Esophagus squamous epithelium (tissue), 5 donors: ENCODE measurements around the gene APP. TPM values are rescaled to one million over a fixed set of nuclear protein-coding genes. Genes with fewer than 3 reads are reported as not detected.
A peak's percentile ranks its signal among the peaks of the same experiment; 100 is the strongest.

Experiments used
- DNase-seq: peaks from one replicate; lab custom pipeline; 2025; lab: John Stamatoyannopoulos, UW
- H3K27ac ChIP-seq, 4 donors: fragments of 200-600 bp; sonication (generic); one replicate each; pipeline ENCODE4 v1.5.1; 2016 to 2019; ENCODE audit warnings: mild to moderate bottlenecking in 1 of 4
- H3K27me3 ChIP-seq, 4 donors: fragments of 200-600 bp; sonication (generic); 1 replicate in 3 of 4; 2 replicates in 1 of 4; pipeline versions ENCODE4 v1.5.1 to v1.6.0; 2017 to 2021; ENCODE audit warnings: antibody characterized with exemption in 1 of 4
- H3K36me3 ChIP-seq, 3 donors: fragments of 200-600 bp; sonication (generic); one replicate each; pipeline ENCODE4 v1.5.1; 2016 to 2019
- H3K4me1 ChIP-seq, 3 donors: fragments of 200-600 bp; sonication (generic); one replicate each; pipeline ENCODE4 v1.5.1; 2017 to 2019
- H3K4me3 ChIP-seq, 4 donors: fragments of 200-600 bp; sonication (generic); 1 replicate in 3 of 4; 2 replicates in 1 of 4; pipeline ENCODE4 v1.5.1; 2016 to 2019; ENCODE audit warnings: mild to moderate bottlenecking in 2 of 4, moderate library complexity in 1 of 4
- H3K9me3 ChIP-seq, 3 donors: fragments of 200-600 bp; sonication (generic); one replicate each; pipeline ENCODE4 v1.5.1; 2016 to 2019
- POLR2A ChIP-seq, 4 donors: fragments of 450-650 bp; IDR thresholded peaks; one replicate each; pipeline ENCODE4 v1.6.1; 2017; ENCODE audit warnings: antibody characterized with exemption in 4 of 4, mild to moderate bottlenecking in 4 of 4, moderate library complexity in 3 of 4
- WGBS, 2 donors: methylation state at CpG; one replicate each; pipeline ENCODE4 v1.1.5; 2018; 5-methylcytosine and 5-hydroxymethylcytosine counted together
- intact Hi-C: fragments of 100-400 bp; cut with DNase I; formaldehyde crosslinking; loops from one replicate; pipeline ENCODE4 v1.15.0; 2022
- total RNA-seq, 4 donors: library from RNA; depleted of rRNA; stranded (reverse); fragments of >200 nt; gene quantifications; one replicate each; pipeline ENCODE4 v1.1.0, GENCODE V29; 2016
- TF ChIP-seq, protein P1 (sequence below), 6 experiments: fragments of 450-650 bp in 4 of 6; fragments of 200-600 bp in 2 of 6; sonication (generic) in 2 of 6; IDR thresholded peaks; one replicate each; pipeline ENCODE4 v1.5.1; 2016 to 2019; ENCODE audit warnings: antibody characterized with exemption in 6 of 6, mild to moderate bottlenecking in 4 of 6, moderate library complexity in 4 of 6
- donor health status: DM: yes; HTN: yes; CAD: no.

The APP gene
- total RNA-seq, 4 donors from 2014 or later: 58.2 to 277 (median 183) TPM

GRCh38 chr21:25881524-25882376, 288.8 kb downstream of the APP start:
- no peaks in the 10 kb centered on the region for H3K4me1 ChIP-seq
- DNase-seq: no peak
- intact Hi-C loops: loop anchor here (5.0 kb wide), 1 partner anchor 291 kb away; the partner anchor contains the start of gene APP
- peaks cover 0 to 45% (median 0%) of the 10 kb centered on the region in 3 donors for H3K36me3 ChIP-seq
- TF ChIP-seq, protein P1, sequence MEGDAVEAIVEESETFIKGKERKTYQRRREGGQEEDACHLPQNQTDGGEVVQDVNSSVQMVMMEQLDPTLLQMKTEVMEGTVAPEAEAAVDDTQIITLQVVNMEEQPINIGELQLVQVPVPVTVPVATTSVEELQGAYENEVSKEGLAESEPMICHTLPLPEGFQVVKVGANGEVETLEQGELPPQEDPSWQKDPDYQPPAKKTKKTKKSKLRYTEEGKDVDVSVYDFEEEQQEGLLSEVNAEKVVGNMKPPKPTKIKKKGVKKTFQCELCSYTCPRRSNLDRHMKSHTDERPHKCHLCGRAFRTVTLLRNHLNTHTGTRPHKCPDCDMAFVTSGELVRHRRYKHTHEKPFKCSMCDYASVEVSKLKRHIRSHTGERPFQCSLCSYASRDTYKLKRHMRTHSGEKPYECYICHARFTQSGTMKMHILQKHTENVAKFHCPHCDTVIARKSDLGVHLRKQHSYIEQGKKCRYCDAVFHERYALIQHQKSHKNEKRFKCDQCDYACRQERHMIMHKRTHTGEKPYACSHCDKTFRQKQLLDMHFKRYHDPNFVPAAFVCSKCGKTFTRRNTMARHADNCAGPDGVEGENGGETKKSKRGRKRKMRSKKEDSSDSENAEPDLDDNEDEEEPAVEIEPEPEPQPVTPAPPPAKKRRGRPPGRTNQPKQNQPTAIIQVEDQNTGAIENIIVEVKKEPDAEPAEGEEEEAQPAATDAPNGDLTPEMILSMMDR (IDR thresholded peaks at IDR 0.05): peak; percentile 57 to 97 (median 86)
- no peak for TF ChIP-seq POLR2A (IDR thresholded peaks at IDR 0.05)
- H3K27ac ChIP-seq: no peak overlapping the region
- WGBS, 2 donors: 60 to 66% methylated on average over 16 of the region's 17 CpGs
- no peaks in the 10 kb centered on the region for H3K27me3 ChIP-seq
- H3K9me3 ChIP-seq: no peaks in the 10 kb centered on the region
- no peak overlapping the region for H3K4me3 ChIP-seq

DNA sequence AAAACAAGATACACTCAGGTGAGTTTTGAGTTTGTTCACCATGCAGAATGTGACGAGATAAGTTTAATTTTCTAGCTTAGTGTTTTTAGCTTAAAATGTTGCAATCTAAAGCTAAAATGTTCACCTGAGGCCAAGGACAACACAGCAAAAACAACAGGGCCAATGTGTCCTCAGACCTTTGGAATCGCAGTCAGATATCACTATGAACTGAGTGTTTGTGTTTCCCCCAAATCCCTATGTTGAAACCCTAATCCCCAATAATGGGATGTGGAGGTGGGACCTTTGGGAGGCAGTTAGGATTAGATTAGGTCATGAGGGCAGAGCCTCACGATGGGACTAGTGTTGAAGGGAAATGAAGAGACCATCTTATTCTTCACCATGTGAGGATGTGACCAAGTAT, 291.4 kb downstream of the APP start:
- TF ChIP-seq, protein P1 (IDR thresholded peaks at IDR 0.05): no peak
- no peak for TF ChIP-seq POLR2A (IDR thresholded peaks at IDR 0.05)
- intact Hi-C loops: no loop called here
- DNase-seq: no peak
- H3K36me3 ChIP-seq: peaks cover 0 to 27% (median 0%) of the 10 kb centered on the region in 3 donors
- WGBS, 2 donors: 80 to 89% methylated on average over 3 of the region's 3 CpGs
- H3K27ac ChIP-seq: no peak overlapping the region
- H3K27me3 ChIP-seq: no peaks in the 10 kb centered on the region
- H3K4me1 ChIP-seq: no peaks in the 10 kb centered on the region
- no peak overlapping the region for H3K4me3 ChIP-seq
- H3K9me3 ChIP-seq: no peaks in the 10 kb centered on the region

DNA sequence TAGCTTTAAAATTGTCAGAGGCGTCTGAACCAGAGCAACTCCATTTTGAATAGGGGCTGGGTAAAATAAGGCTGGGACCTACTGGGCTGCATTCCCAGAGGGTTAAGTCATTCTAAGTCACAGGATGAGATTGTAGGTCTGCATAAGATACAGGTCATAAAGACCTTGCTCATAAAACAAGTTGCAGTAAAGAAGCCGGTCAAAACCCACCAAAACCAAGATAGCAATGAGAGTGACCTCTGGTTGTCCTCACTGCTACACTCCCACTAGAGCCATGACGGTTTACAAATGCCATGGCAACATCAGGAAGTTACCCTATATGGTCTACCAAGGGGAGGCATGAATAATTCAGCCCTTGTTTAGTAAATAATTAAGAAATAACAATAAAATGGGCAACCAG, 292.2 kb downstream of the APP start:
- no peak for DNase-seq
- no peaks in the 10 kb centered on the region for H3K4me1 ChIP-seq
- H3K9me3 ChIP-seq: no peaks in the 10 kb centered on the region
- 97 to 98% methylated on average over 3 of the region's 3 CpGs for WGBS, 2 donors
- intact Hi-C loops: no loop called here
- peaks cover 0 to 27% (median 0%) of the 10 kb centered on the region in 3 donors for H3K36me3 ChIP-seq
- no peak overlapping the region for H3K4me3 ChIP-seq
- H3K27ac ChIP-seq: no peak overlapping the region
- TF ChIP-seq, protein P1 (IDR thresholded peaks at IDR 0.05): no peak
- TF ChIP-seq POLR2A (IDR thresholded peaks at IDR 0.05): no peak
- no peaks in the 10 kb centered on the region for H3K27me3 ChIP-seq

DNA sequence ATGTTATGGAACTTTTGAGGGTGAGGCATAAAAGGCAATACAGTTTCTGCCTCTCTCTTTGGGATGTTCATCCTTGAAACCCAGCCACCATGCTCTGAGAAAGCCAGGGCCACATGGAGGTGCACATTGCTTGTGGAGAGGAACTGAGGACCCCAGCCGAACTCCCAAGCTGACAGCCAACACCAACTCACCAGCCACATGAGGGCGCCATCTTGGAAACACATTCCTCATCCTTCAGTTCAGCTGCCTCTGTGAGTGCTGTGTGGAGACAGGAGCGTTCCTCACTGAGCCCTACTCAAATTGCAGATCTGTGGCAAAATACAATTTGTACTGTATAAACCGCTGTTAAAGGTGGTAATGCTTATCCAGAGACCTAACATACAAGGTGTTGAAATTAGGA, 298.3 kb downstream of the APP start:
- Histone ChIP-seq H3K4me1 (no peaks in the 10 kb centered on the region), H3K9me3 (no peaks in the 10 kb centered on the region), H3K27ac (no peak overlapping the region), H3K4me3 (no peak overlapping the region), H3K36me3 (no peaks in the 10 kb centered on the region), H3K27me3 (no peaks in the 10 kb centered on the region)
- WGBS, 2 donors: 90 to 100% methylated on average over 1 to 4 of the region's 4 CpGs
- DNase-seq: no peak
- intact Hi-C loops: no loop called here
- TF ChIP-seq POLR2A (IDR thresholded peaks at IDR 0.05): no peak
- TF ChIP-seq, protein P1 (IDR thresholded peaks at IDR 0.05): no peak

- Histone ChIP-seq H3K4me3 (no peak overlapping the region), H3K36me3 (no peaks in the 10 kb centered on the region), H3K27me3 (no peaks in the 10 kb centered on the region), H3K27ac (no peak overlapping the region), H3K4me1 (no peaks in the 10 kb centered on the region), H3K9me3 (no peaks in the 10 kb centered on the region)
- intact Hi-C loops: no loop called here
- DNase-seq: no peak
- no peak for TF ChIP-seq POLR2A (IDR thresholded peaks at IDR 0.05)
- TF ChIP-seq, protein P1 (IDR thresholded peaks at IDR 0.05): no peak
- WGBS, 2 donors: 93 to 94% methylated on average over 3 of the region's 3 CpGs
These were observed 299.0 kb downstream of the APP start for GRCh38 chr21:25871566-25871965.
